Mesothelial cell of epicardium (in vitro differentiated cells): ENCODE measurements around the gene RAPGEF6. TPM values are rescaled to one million over a fixed set of nuclear protein-coding genes. Genes with fewer than 3 reads are reported as not detected.

Experiments used
- DNase-seq, 2 experiments: peaks; one replicate each; pipeline ENCODE4 v3.0.0; 2021; ENCODE audit warnings: low spot score in 2 of 2; ENCODE audit not compliant: unreplicated experiment in 2 of 2
- H3K27ac Mint-ChIP-seq: 2 replicates; pipeline ENCODE4 v1.8.0; 2021; ENCODE audit warnings: mixed read lengths
- H3K27me3 Mint-ChIP-seq: 2 replicates; pipeline ENCODE4 v1.8.0; 2021; ENCODE audit warnings: low read depth, mixed read lengths
- H3K36me3 Mint-ChIP-seq: 2 replicates; pipeline ENCODE4 v1.8.0; 2021; ENCODE audit warnings: mixed read lengths
- H3K4me1 Mint-ChIP-seq: 2 replicates; pipeline ENCODE4 v1.8.0; 2021; ENCODE audit warnings: mixed read lengths
- H3K4me3 Mint-ChIP-seq: 2 replicates; pipeline ENCODE4 v1.8.0; 2021; ENCODE audit warnings: mild to moderate bottlenecking, moderate library complexity, mixed read lengths
- H3K9me3 Mint-ChIP-seq: 2 replicates; pipeline ENCODE4 v1.8.0; 2021; ENCODE audit warnings: mixed read lengths
- total RNA-seq: library from RNA; stranded (reverse); gene quantifications from 3 replicates; pipeline ENCODE4 v1.2.1, GENCODE V29; 2021
- TF ChIP-seq, protein P1 (sequence below): fragments of 200-600 bp; sonication (generic); IDR thresholded peaks from one replicate; pipeline ENCODE4 v1.5.0; 2021; ENCODE audit warnings: antibody characterized with exemption; ENCODE audit not compliant: unreplicated experiment

RAPGEF6 gene
- total RNA-seq, 1 donor from 2014 or later: 29.0 TPM

DNA sequence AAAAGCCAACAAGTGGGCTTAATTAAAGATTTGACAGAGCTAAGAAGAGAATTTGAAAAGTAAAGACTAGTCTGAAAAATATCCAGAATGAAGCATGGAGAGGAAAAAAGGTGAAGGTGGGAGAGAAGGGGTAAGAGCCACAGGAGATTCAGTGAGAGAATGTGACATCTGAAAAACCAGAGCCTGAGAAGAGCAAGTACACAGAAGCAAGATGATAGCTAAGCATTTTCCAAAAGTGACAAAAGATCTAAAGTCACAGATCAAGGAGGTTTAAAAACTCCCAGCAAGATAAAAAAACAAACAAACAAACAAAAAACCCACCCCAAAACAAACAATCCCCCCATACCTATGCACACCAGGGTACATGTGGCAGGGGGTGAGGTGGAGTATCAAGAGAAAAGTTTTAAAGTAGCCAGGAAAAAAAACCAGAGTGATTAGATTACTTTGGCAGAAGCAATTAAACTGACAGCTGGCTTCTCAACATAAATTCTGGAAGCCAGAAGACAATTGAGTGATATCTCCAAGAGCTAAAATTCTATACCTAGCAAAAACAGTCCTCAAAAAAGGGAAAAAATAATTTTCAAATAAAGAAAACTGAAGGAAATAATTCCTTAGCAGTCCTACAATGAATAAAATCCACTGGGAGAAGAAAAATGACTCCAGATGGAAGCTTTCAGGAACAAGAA, 111.4 kb downstream of the RAPGEF6 start:
- Mint-ChIP-seq H3K4me3 (no peak overlapping the region), H3K27ac (no peak overlapping the region), H3K4me1 (peaks cover 6% of the 10 kb centered on the region), H3K27me3 (no peaks in the 10 kb centered on the region), H3K36me3 (peaks cover 10% of the 10 kb centered on the region), H3K9me3 (no peaks in the 10 kb centered on the region)
- TF ChIP-seq, protein P1, sequence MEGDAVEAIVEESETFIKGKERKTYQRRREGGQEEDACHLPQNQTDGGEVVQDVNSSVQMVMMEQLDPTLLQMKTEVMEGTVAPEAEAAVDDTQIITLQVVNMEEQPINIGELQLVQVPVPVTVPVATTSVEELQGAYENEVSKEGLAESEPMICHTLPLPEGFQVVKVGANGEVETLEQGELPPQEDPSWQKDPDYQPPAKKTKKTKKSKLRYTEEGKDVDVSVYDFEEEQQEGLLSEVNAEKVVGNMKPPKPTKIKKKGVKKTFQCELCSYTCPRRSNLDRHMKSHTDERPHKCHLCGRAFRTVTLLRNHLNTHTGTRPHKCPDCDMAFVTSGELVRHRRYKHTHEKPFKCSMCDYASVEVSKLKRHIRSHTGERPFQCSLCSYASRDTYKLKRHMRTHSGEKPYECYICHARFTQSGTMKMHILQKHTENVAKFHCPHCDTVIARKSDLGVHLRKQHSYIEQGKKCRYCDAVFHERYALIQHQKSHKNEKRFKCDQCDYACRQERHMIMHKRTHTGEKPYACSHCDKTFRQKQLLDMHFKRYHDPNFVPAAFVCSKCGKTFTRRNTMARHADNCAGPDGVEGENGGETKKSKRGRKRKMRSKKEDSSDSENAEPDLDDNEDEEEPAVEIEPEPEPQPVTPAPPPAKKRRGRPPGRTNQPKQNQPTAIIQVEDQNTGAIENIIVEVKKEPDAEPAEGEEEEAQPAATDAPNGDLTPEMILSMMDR: no peak
- no peak for DNase-seq

DNA sequence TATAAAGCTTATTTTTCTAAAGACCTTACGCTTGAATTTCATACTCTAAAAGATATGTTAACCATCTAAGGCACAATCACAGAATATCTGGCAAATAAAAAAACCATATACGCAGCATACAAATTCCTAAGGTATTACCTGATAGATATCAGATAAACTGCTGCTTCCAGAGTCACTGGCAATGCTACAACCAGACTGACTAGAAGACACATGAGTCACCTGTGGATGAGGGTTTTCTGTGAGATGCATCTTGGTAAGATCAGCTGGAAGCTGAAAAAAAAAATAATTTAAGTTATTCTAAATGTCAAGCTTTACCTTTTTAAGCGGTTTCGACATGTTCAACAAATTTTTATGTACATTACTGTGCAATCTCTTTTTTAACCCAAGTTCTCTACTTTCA, 113.8 kb downstream of the RAPGEF6 start:
- H3K27me3 Mint-ChIP-seq: no peaks in the 10 kb centered on the region
- H3K27ac Mint-ChIP-seq: no peak overlapping the region
- peaks cover 6% of the 10 kb centered on the region for H3K4me1 Mint-ChIP-seq
- H3K4me3 Mint-ChIP-seq: no peak overlapping the region
- H3K9me3 Mint-ChIP-seq: no peaks in the 10 kb centered on the region
- TF ChIP-seq, protein P1: no peak
- DNase-seq: no peak
- H3K36me3 Mint-ChIP-seq: peaks cover 12% of the 10 kb centered on the region

DNA sequence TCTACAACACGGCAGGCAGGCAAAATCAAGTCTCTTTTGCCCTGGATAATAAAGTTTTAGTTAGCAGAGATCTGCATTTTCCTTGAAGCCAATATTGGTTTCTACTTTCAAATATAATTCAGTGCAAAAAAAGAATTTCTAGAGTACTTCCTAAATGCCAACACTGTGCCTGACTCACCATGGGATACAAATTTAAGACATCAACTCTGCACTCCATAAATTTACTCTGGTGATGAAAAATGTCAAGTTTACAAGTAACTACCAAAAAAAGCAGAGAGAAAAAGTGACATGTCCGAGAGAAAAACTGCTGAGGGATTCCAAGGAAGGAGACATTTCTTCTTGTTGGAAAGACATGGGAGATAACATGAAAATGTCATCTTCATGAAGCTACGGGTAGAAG, 119.7 kb downstream of the RAPGEF6 start:
- H3K9me3 Mint-ChIP-seq: no peaks in the 10 kb centered on the region
- no peak overlapping the region for H3K4me3 Mint-ChIP-seq
- no peak for DNase-seq
- H3K36me3 Mint-ChIP-seq: peaks cover 12% of the 10 kb centered on the region
- no peaks in the 10 kb centered on the region for H3K27me3 Mint-ChIP-seq
- H3K4me1 Mint-ChIP-seq: no peaks in the 10 kb centered on the region
- no peak overlapping the region for H3K27ac Mint-ChIP-seq
- TF ChIP-seq, protein P1: no peak

DNA sequence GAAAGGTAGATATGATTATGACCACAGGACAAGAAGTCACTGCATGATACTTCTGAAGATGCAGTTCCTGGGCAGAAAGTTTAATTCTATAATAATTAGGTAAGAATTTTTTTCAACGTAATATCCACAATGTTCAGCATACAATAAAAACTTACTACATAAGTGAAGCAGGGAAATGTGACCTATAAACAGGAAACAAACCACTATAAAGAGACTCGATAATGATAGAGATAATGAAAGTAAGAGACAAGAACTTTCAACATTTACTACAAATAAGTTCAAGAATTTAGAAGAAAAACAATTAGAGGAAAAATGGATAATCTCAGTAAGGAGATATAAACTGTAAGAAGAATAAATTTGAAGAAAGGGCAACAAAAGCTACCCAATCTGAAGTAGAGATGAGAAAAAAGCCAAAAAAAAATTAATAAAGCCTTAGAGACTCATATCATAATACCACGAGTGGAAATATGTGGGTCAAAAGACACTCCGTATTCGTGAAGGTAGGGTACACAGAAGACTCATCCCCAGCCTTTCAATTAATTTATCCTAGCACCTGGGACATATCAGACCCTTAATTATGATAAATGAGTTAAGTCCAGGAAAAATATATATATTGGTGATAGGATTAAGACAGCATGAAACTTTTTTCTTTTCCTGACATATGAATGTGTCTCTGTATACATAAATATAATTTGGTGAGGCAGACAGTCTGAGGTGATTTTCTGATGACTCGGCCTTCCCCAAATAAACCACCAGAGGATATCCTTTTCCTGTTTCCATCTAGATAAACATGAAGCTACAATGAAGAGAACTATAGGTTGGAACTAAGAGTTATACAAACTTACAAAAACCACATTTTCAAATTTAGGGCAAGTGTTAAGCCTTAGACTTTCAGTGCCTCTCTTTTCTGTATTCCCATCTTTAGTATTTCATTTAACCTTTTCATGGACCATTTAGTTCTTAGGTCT, 120.4 kb downstream of the RAPGEF6 start:
- Mint-ChIP-seq H3K27ac (no peak overlapping the region), H3K9me3 (no peaks in the 10 kb centered on the region), H3K36me3 (peaks cover 11% of the 10 kb centered on the region), H3K4me1 (no peaks in the 10 kb centered on the region), H3K27me3 (no peaks in the 10 kb centered on the region), H3K4me3 (no peak overlapping the region)
- no peak for DNase-seq
- TF ChIP-seq, protein P1: no peak

DNA sequence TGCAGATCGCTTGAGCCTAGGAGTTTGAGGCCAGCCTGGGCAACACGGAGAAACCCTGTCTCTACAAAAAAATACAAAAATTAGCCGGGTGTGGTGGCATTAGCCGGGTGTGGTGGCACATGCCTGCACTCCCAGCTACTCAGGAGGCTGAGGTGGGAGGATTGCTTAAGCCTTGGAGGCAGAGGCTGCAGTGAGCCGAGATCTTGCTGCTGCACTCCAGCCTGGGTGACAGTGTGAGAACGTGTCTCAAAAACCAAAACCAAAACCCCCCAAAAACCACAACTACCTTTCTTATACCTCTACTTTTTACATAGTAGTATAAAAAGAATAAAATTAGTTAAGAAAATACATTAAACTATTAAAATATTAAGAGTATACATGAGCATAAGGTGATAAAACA, 121.2 kb downstream of the RAPGEF6 start:
- Mint-ChIP-seq H3K27ac (no peak overlapping the region), H3K27me3 (no peaks in the 10 kb centered on the region), H3K4me1 (no peaks in the 10 kb centered on the region), H3K36me3 (peaks cover 9% of the 10 kb centered on the region), H3K4me3 (no peak overlapping the region), H3K9me3 (no peaks in the 10 kb centered on the region)
- no peak for DNase-seq
- TF ChIP-seq, protein P1: no peak
